Upper lobe of left lung (tissue), 6 donors: Measurements from ENCODE around the gene PFKFB4. TPM values are rescaled to one million over a fixed set of nuclear protein-coding genes. Genes with fewer than 3 reads are reported as not detected.
"Not testable (repeated sequence)": the region's sequence is repeated elsewhere in the genome, so short reads cannot be mapped to it uniquely, and the experiment has no call there.

ENCODE experiments used
- ATAC-seq, 2 donors: fragments of 200-7000 bp; cut with Tn5 transposase; one replicate each; pipeline ENCODE4 v1.9.1; 2022; ENCODE audit warnings: mild to moderate bottlenecking in 2 of 2, moderate library complexity in 2 of 2; ENCODE audit not compliant: low FRiP score in 2 of 2
- DNase-seq, 2 donors: peaks; one replicate each; pipeline ENCODE4 v3.0.0-alpha.2; 2019 to 2020
- H3K27ac ChIP-seq, 4 donors: fragments of 200-600 bp; sonication (generic); one replicate each; pipeline ENCODE4 v1.5.1; 2016 to 2019
- H3K27me3 ChIP-seq, 4 donors: fragments of 200-600 bp; sonication (generic); one replicate each; pipeline ENCODE4 v1.5.1; 2017 to 2019
- H3K36me3 ChIP-seq, 4 donors: fragments of 200-600 bp; sonication (generic); one replicate each; pipeline ENCODE4 v1.5.1; 2016 to 2019
- H3K4me1 ChIP-seq, 4 donors: fragments of 200-600 bp; sonication (generic); one replicate each; pipeline ENCODE4 v1.5.1; 2018 to 2019
- H3K4me3 ChIP-seq, 4 donors: fragments of 200-600 bp; sonication (generic); one replicate each; pipeline ENCODE4 v1.5.1; 2017 to 2019; ENCODE audit warnings: mild to moderate bottlenecking in 2 of 4, moderate library complexity in 1 of 4
- H3K9me3 ChIP-seq, 4 donors: fragments of 200-600 bp; sonication (generic); one replicate each; pipeline ENCODE4 v1.5.1; 2018 to 2019
- EP300 ChIP-seq, 4 donors: sonication (generic); formaldehyde crosslinking; IDR thresholded peaks; one replicate each; pipeline ENCODE4 v1.5.1; 2017; ENCODE audit warnings: antibody characterized with exemption in 4 of 4, control low read depth in 2 of 4
- POLR2A ChIP-seq, 4 donors: fragments of 450-650 bp; IDR thresholded peaks; one replicate each; pipeline ENCODE4 v1.5.1; 2016 to 2017; ENCODE audit warnings: antibody characterized with exemption in 4 of 4, mild to moderate bottlenecking in 2 of 4
- POLR2AphosphoS5 ChIP-seq, 2 donors: sonication (generic); formaldehyde crosslinking; IDR thresholded peaks; one replicate each; pipeline ENCODE4 v1.5.1; 2017; ENCODE audit warnings: antibody characterized with exemption in 2 of 2
- WGBS, 2 donors: methylation state at CpG; one replicate each; pipeline ENCODE4 v1.1.5; 2017 to 2018; 5-methylcytosine and 5-hydroxymethylcytosine counted together
- total RNA-seq, 6 donors: library from RNA; depleted of rRNA in 4 of 6; stranded (reverse); fragments of >200 nt in 4 of 6; gene quantifications; one replicate each; pipeline versions ENCODE4 v1.1.0 to v1.2.1, GENCODE V29; 2016 to 2021
- TF ChIP-seq, protein P1 (sequence below), 6 experiments: fragments of 450-650 bp in 4 of 6; fragments of 200-600 bp in 2 of 6; sonication (generic) in 2 of 6; IDR thresholded peaks; one replicate each; pipeline ENCODE4 v1.5.1; 2016 to 2019; ENCODE audit warnings: antibody characterized with exemption in 6 of 6
- donor health status: DM: no; HTN: no; CAD: no; lungs with moderate emphysema.
- donor health status: DM: no; HTN: yes; CAD: no; lungs with severe emphysema.

Gene PFKFB4
- total RNA-seq, 6 donors from 2014 or later, result 5.9 to 16.8 (median 9.8) TPM

DNA sequence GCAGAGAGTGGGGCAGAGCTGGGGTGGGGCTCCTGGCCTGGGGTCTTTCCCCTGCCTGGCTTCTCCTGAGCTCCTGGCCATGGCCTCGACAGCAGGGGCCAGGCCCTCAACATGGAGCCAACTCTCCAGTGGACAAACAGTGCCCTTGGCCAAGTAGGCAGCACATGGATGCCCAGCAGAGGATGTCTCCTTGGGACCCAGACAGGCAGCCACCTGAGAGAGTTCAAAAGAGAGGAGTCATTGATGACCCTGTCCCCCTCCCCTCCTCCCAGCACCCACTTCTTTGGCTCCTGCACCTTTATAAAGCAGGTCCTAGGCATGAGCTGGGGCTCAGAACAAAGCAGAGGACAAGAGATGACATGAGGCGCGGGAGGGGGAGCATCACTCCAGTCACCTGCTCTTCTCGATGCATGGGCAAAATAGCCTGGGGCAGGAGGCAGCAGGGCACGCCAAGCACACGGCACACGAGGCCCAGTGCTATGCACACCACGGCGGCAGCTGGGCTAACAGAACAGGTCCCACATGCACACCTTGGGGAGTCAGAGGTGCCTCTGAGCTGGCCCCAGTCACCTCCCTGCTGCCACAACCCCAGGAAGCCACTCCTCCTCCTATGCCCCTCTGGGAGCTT, 80.1 kb downstream of the PFKFB4 start:
- H3K27ac ChIP-seq, result no peak overlapping the region
- peaks cover 16 to 25% (median 18%) of the 10 kb centered on the region in 4 donors for H3K4me1 ChIP-seq
- 82 to 93% methylated on average over 8 to 9 of the region's 9 CpGs for WGBS, 2 donors
- H3K27me3 ChIP-seq, result no peaks in the 10 kb centered on the region
- no peak for TF ChIP-seq EP300 (IDR thresholded peaks at IDR 0.05)
- TF ChIP-seq POLR2A (IDR thresholded peaks at IDR 0.05), result no peak
- no peak for TF ChIP-seq POLR2AphosphoS5 (IDR thresholded peaks at IDR 0.05)
- TF ChIP-seq, protein P1, sequence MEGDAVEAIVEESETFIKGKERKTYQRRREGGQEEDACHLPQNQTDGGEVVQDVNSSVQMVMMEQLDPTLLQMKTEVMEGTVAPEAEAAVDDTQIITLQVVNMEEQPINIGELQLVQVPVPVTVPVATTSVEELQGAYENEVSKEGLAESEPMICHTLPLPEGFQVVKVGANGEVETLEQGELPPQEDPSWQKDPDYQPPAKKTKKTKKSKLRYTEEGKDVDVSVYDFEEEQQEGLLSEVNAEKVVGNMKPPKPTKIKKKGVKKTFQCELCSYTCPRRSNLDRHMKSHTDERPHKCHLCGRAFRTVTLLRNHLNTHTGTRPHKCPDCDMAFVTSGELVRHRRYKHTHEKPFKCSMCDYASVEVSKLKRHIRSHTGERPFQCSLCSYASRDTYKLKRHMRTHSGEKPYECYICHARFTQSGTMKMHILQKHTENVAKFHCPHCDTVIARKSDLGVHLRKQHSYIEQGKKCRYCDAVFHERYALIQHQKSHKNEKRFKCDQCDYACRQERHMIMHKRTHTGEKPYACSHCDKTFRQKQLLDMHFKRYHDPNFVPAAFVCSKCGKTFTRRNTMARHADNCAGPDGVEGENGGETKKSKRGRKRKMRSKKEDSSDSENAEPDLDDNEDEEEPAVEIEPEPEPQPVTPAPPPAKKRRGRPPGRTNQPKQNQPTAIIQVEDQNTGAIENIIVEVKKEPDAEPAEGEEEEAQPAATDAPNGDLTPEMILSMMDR (IDR thresholded peaks at IDR 0.05), result no peak
- no peak for DNase-seq
- no peaks in the 10 kb centered on the region for H3K9me3 ChIP-seq
- ATAC-seq, result no peak
- no peak overlapping the region for H3K4me3 ChIP-seq
- peaks cover 0 to 23% (median 3%) of the 10 kb centered on the region in 4 donors for H3K36me3 ChIP-seq

DNA sequence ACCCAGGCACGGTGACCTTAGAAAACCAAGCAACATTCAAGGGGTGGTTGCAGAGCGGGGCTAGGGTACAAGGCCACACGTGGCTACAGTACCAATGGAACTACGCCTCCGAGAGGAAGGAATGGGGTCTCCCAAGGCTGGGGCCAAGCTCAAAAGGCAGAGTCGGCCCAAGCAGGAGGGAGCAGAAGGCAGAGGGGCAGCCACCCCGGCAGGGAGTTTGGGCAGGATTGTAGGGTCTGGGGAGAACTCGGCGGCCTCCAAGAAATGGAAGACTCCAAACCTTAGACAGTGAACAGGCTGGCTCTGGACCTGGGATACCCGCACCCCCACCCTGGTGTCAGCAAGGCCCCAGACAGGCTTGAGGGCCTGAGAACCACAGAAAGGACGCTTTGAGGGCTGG, 81.4 kb downstream of the PFKFB4 start:
- TF ChIP-seq POLR2AphosphoS5 (IDR thresholded peaks at IDR 0.05) (no peak), EP300 (IDR thresholded peaks at IDR 0.05) (no peak), POLR2A (IDR thresholded peaks at IDR 0.05) (no peak)
- TF ChIP-seq, protein P1 (IDR thresholded peaks at IDR 0.05), result no peak
- H3K4me3 ChIP-seq, result no peak overlapping the region
- ATAC-seq (no peak), DNase-seq (no peak)
- peaks cover 27 to 38% (median 29%) of the 10 kb centered on the region in 4 donors for H3K4me1 ChIP-seq
- H3K36me3 ChIP-seq, result peaks cover 0 to 23% (median 3%) of the 10 kb centered on the region in 4 donors
- WGBS, 2 donors, result 83 to 88% methylated on average over 11 of the region's 11 CpGs
- no peaks in the 10 kb centered on the region for H3K9me3 ChIP-seq
- peak overlapping the region in 1 of 4 donors; percentile 32 for H3K27ac ChIP-seq
- no peaks in the 10 kb centered on the region for H3K27me3 ChIP-seq

DNA sequence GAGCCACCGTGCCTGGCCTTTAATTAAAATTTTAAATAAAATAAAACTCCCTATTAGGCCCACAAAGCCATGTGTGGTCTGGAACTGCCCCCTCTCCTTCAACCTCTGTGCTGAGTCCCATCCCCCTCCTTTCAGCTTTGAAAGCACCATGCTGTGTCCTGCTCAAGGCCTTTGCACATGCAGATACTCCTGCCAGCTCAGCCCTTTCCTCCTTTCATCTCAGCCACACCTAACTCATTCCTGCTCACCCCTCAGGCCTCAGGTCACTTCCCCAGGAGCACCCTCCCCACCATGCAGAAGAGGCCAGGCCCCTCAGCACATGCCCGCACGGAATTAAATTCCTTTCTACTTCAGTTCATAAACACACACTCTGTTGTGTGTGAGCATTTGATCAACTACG, 82.0 kb downstream of the PFKFB4 start:
- Histone ChIP-seq H3K27ac (peak overlapping the region in 1 of 4 donors; percentile 32), H3K9me3 (no peaks in the 10 kb centered on the region), H3K27me3 (no peaks in the 10 kb centered on the region), H3K36me3 (peaks cover 0 to 26% (median 5%) of the 10 kb centered on the region in 4 donors), H3K4me1 (peaks cover 33 to 44% (median 34%) of the 10 kb centered on the region in 4 donors), H3K4me3 (no peak overlapping the region)
- DNase-seq, result no peak
- no peak for ATAC-seq
- TF ChIP-seq POLR2AphosphoS5 (IDR thresholded peaks at IDR 0.05), result no peak
- no peak for TF ChIP-seq EP300 (IDR thresholded peaks at IDR 0.05)
- TF ChIP-seq POLR2A (IDR thresholded peaks at IDR 0.05), result no peak
- TF ChIP-seq, protein P1 (IDR thresholded peaks at IDR 0.05), result no peak
- 64 to 82% methylated on average over 4 of the region's 4 CpGs for WGBS, 2 donors

DNA sequence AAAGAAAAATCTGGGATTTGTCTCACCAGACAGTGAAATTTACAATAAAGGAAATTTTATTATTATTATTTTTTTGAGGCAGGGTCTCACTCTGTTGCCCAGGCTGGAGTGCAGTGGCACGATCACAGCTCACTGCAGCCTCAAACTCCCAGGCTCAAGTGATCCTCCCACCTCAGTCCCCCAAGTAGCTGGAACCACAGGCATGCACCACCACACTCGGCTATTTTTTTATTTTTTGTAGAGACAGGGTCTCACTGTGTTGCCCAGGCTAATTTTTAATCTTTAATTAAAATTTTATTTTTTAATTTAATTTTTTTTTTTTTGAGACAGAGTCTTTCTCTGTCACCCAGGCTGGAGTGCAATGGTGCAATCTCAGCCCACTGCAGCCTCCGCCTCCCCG, 82.6 kb downstream of the PFKFB4 start:
- Histone ChIP-seq H3K27ac (peak overlapping the region in 3 of 4 donors; percentile 97 to 99 (median 98)), H3K36me3 (peaks cover 0 to 29% (median 11%) of the 10 kb centered on the region in 4 donors), H3K4me1 (peaks cover 38 to 49% (median 40%) of the 10 kb centered on the region in 4 donors)
- not testable (repeated sequence) for DNase-seq, H3K9me3 ChIP-seq, H3K27me3 ChIP-seq, ATAC-seq, H3K4me3 ChIP-seq
- WGBS, 2 donors, result 94 to 97% methylated on average over 4 of the region's 4 CpGs

DNA sequence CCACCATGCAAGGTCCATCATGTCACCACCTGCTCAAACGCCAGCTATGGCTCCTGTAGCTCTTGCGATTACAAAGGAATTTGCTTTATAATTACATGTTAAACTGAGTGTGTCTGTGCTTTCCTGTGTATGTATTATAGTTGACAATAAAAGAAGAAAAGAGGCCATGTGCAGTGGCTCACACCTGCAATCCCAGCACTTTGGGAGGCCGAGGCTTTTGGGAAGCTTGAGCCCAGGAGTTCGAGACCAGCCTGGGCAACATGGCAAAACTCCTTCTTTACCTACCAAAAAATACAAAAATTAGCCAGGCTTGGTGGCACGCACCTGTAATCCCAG, 83.0 kb downstream of the PFKFB4 start:
- WGBS, 2 donors, result 76 to 78% methylated on average over 5 of the region's 5 CpGs
- no peak for TF ChIP-seq POLR2A (IDR thresholded peaks at IDR 0.05)
- TF ChIP-seq POLR2AphosphoS5 (IDR thresholded peaks at IDR 0.05), result no peak
- TF ChIP-seq, protein P1 (IDR thresholded peaks at IDR 0.05), result no peak
- TF ChIP-seq EP300 (IDR thresholded peaks at IDR 0.05), result no peak
- ATAC-seq, result no peak
- Histone ChIP-seq H3K27me3 (no peaks in the 10 kb centered on the region), H3K27ac (peak overlapping the region; percentile 97 to 99 (median 98)), H3K4me3 (peak overlapping the region in 2 of 4 donors; percentile 75 to 77), H3K9me3 (no peaks in the 10 kb centered on the region), H3K36me3 (peaks cover 0 to 29% (median 16%) of the 10 kb centered on the region in 4 donors), H3K4me1 (peaks cover 40 to 51% (median 43%) of the 10 kb centered on the region in 4 donors)
- DNase-seq, result no peak
